IMR-90 (cell line): ENCODE results near the gene USH1G. TPM values are rescaled to one million over a fixed set of nuclear protein-coding genes. Genes with fewer than 3 reads are reported as not detected.

Experiments
- ATAC-seq: fragments of 200-7000 bp; cut with Tn5 transposase; 2 replicates; pipeline ENCODE4 v1.9.1; 2020; ENCODE audit warnings: low read depth, mild to moderate bottlenecking, moderate library complexity
- BruUV-seq: library from RNA; stranded (reverse); fragments of 400-500 nt; replicated peaks from 2 replicates; lab custom pipeline; 2021; lab: Mats Ljungman, UMichigan
- CTCF ChIA-PET: fragments of 300-600 bp; formaldehyde crosslinking; extraction: SDS; loops from one replicate; lab custom pipeline; 2021; ENCODE audit warnings: antibody characterized with exemption; lab: Yijun Ruan, JAX
- POLR2A ChIA-PET: fragments of 300-600 bp; sonication (Branson Sonifier 250); formaldehyde crosslinking; loops from one replicate; lab custom pipeline; 2022; ENCODE audit warnings: antibody characterized with exemption; ENCODE audit not compliant: unreplicated experiment; lab: Charles Lee
- DNase-seq: peaks from one replicate; pipeline ENCODE4 v3.0.0; 2013
- H2AFZ ChIP-seq: replicated peaks from 2 replicates; pipeline ENCODE3; 2013; ENCODE audit warnings: low read length, mild to moderate bottlenecking; ENCODE audit not compliant: poor library complexity
- H2AK5ac ChIP-seq: 2 replicates; pipeline ENCODE4 v1.6.1; 2013; ENCODE audit warnings: low read depth, low read length, inconsistent platforms
- H2AK9ac ChIP-seq: replicated peaks from 2 replicates; pipeline ENCODE3; 2013; ENCODE audit warnings: mild to moderate bottlenecking, low read depth, low read length, moderate library complexity; ENCODE audit not compliant: poor library complexity
- H2BK120ac ChIP-seq: 2 replicates; pipeline ENCODE4 v1.6.1; 2013; ENCODE audit warnings: low read depth, low read length, inconsistent platforms
- H2BK15ac ChIP-seq: 3 replicates; pipeline ENCODE4 v1.6.1; 2013; ENCODE audit warnings: low read depth, low read length, inconsistent platforms
- H2BK20ac ChIP-seq: 2 replicates; pipeline ENCODE4 v1.6.1; 2013; ENCODE audit warnings: low read depth, mild to moderate bottlenecking, inconsistent platforms, low read length, moderate library complexity
- H2BK5ac ChIP-seq: 2 replicates; pipeline ENCODE4 v1.6.1; 2013; ENCODE audit warnings: mild to moderate bottlenecking, low read depth, low read length, inconsistent platforms; ENCODE audit not compliant: poor library complexity, severe bottlenecking
- H3K14ac ChIP-seq: replicated peaks from 2 replicates; pipeline ENCODE4 v1.6.1; 2013; ENCODE audit warnings: low read depth, low read length, inconsistent platforms
- H3K18ac ChIP-seq: 2 replicates; pipeline ENCODE4 v1.6.1; 2013; ENCODE audit warnings: low read depth, low read length, control low read depth
- H3K23ac ChIP-seq: 2 replicates; pipeline ENCODE4 v1.6.1; 2013; ENCODE audit warnings: low read depth, low read length, inconsistent platforms
- H3K27ac ChIP-seq: 2 replicates; pipeline ENCODE4 v1.5.1; 2013; ENCODE audit warnings: mild to moderate bottlenecking, control low read depth, low read length; ENCODE audit not compliant: insufficient read depth
- H3K27me3 ChIP-seq: 2 replicates; pipeline ENCODE4 v1.6.1; 2013; ENCODE audit warnings: low read length; ENCODE audit not compliant: control insufficient read depth, insufficient read depth
- H3K36me3 ChIP-seq: 2 replicates; pipeline ENCODE4 v1.6.1; 2013; ENCODE audit warnings: low read length, mixed read lengths; ENCODE audit not compliant: control insufficient read depth, insufficient read depth
- H3K4ac ChIP-seq: 2 replicates; pipeline ENCODE4 v1.6.1; 2013; ENCODE audit warnings: low read depth, low read length, inconsistent platforms
- H3K4me1 ChIP-seq: 2 replicates; pipeline ENCODE4 v1.6.1; 2013; ENCODE audit warnings: low read length, mixed read lengths; ENCODE audit not compliant: control insufficient read depth, insufficient read depth
- H3K4me2 ChIP-seq: 2 replicates; pipeline ENCODE4 v1.6.1; 2013; ENCODE audit warnings: low read depth, mild to moderate bottlenecking, control low read depth, low read length, moderate library complexity
- H3K4me3 ChIP-seq: 2 replicates; pipeline ENCODE4 v1.5.1; 2013; ENCODE audit warnings: low read depth, mild to moderate bottlenecking, control low read depth, low read length, moderate library complexity; ENCODE audit not compliant: insufficient read depth
- H3K56ac ChIP-seq: 2 replicates; pipeline ENCODE4 v1.6.1; 2013; ENCODE audit warnings: low read length, inconsistent platforms; ENCODE audit not compliant: insufficient read depth; ENCODE audit errors: extremely low read depth
- H3K79me1 ChIP-seq, 2 experiments: 2 replicates each; pipeline ENCODE4 v1.6.1; 2013; ENCODE audit warnings: low read length in 2 of 2, inconsistent platforms in 1 of 2, low read depth in 1 of 2
- H3K9ac ChIP-seq: 2 replicates; pipeline ENCODE4 v1.6.1; 2013; ENCODE audit warnings: low read depth, low read length, control low read depth
- H3K9me1 ChIP-seq: 2 replicates; pipeline ENCODE4 v1.6.1; 2013; ENCODE audit warnings: low read length, inconsistent platforms; ENCODE audit not compliant: insufficient read depth
- H3K9me3 ChIP-seq: 2 replicates; pipeline ENCODE4 v1.6.1; 2013; ENCODE audit warnings: low read length; ENCODE audit not compliant: control insufficient read depth, insufficient read depth
- H4K20me1 ChIP-seq: 2 replicates; pipeline ENCODE4 v1.6.1; 2013; ENCODE audit warnings: low read length, inconsistent platforms; ENCODE audit not compliant: insufficient read depth
- H4K5ac ChIP-seq: 2 replicates; pipeline ENCODE4 v1.6.1; 2013; ENCODE audit warnings: mild to moderate bottlenecking, low read depth, low read length, control low read depth
- H4K8ac ChIP-seq, 2 experiments: 2 replicates each; pipeline ENCODE4 v1.6.1; 2013; ENCODE audit warnings: low read depth in 2 of 2, low read length in 2 of 2, control low read depth in 1 of 2, inconsistent platforms in 1 of 2
- H4K91ac ChIP-seq: 2 replicates; pipeline ENCODE4 v1.6.1; 2013; ENCODE audit warnings: low read depth, low read length, inconsistent platforms; ENCODE audit not compliant: insufficient read depth
- FOS ChIP-seq: fragments of 150-350 bp; IDR thresholded peaks from 2 replicates; pipeline ENCODE4 v1.6.1; 2016; ENCODE audit warnings: low read depth, low read length
- MXI1 ChIP-seq: IDR thresholded peaks from 2 replicates; pipeline ENCODE4 v1.6.1; 2012; ENCODE audit warnings: low read depth, mild to moderate bottlenecking, low read length, moderate library complexity, borderline replicate concordance
- WGBS, 2 experiments: methylation state at CpG; one replicate each; pipeline versions ENCODE4 v1.1.5 to v1.1.7; 2013; ENCODE audit warnings: missing lambda C conversion rate in 2 of 2; ENCODE audit not compliant: insufficient read length in 1 of 2; ENCODE audit errors: extremely low coverage in 2 of 2; 5-methylcytosine and 5-hydroxymethylcytosine counted together
- dilution Hi-C: fragments of 300-500 bp; cut with HindIII; formaldehyde crosslinking; loops from one replicate; pipeline ENCODE4 v1.14.3; 2018; ENCODE audit warnings: low sequenced_read_pairs; ENCODE audit not compliant: unreplicated experiment
- in situ Hi-C: fragments of 300-500 bp; cut with MboI; formaldehyde crosslinking; loops from 3 replicates; pipeline ENCODE4 v1.14.3; 2019; ENCODE audit warnings: low sequenced_read_pairs, inconsistent platforms, mixed read lengths
- intact Hi-C: fragments of 100-400 bp; cut with micrococcal nuclease; formaldehyde crosslinking; loops from 2 replicates; pipeline ENCODE4 v1.10.0; 2022
- polyA plus RNA-seq, 3 experiments: library from polyadenylated mRNA; depleted of rRNA; stranded (reverse); fragments of >200 nt; gene quantifications; 2 replicates each; pipeline ENCODE4 v1.2.3, GENCODE V29; 2012; ENCODE audit warnings: low replicate concordance in 1 of 3
- total RNA-seq: library from RNA; depleted of rRNA; stranded (reverse); fragments of >200 nt; gene quantifications from 2 replicates; pipeline ENCODE4 v1.2.3, GENCODE V29; 2012

USH1G gene
- total and polyA plus RNA-seq, 2 of the 4 experiments (the other 2 are of a cell fraction): not detected

DNA sequence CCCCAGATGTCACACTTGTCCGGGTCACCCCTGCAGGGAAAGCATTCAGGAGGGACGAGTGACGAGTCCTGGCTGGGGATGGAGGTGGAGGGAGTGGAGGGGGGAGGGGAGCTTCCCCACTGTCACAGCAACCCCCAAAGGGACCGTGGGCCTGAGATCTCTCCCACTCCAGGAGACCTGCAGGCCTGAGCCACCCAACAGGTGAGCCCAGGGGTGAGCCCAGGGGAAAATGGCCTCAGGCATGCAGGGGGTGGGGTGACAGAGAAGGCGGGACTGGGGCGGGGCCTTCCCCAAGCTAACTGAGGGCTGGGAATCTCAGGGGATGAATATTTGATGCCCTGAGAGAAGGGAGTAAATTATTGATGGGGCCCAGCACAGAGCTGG is 2.4 kb downstream of the USH1G start:
- Histone ChIP-seq H4K5ac (no peak overlapping the region), H3K9me1 (no peaks in the 10 kb centered on the region), H4K91ac (no peak overlapping the region), H3K4me3 (no peak overlapping the region), H3K23ac (no peak overlapping the region), H3K4me2 (no peak overlapping the region), H3K9me3 (no peaks in the 10 kb centered on the region), H3K79me1 (no peaks in the 10 kb centered on the region), H3K9ac (no peak overlapping the region), H3K14ac (no peak overlapping the region), H2AK9ac (no peak overlapping the region), H3K18ac (no peak overlapping the region), H3K27me3 (peaks cover 74% of the 10 kb centered on the region), H4K20me1 (no peaks in the 10 kb centered on the region), H2BK120ac (no peak overlapping the region), H2BK15ac (no peak overlapping the region), H2AK5ac (no peak overlapping the region), H4K8ac (no peak overlapping the region), H2BK5ac (no peak overlapping the region), H3K4me1 (no peaks in the 10 kb centered on the region), H3K27ac (no peak overlapping the region), H2BK20ac (no peak overlapping the region), H3K36me3 (no peaks in the 10 kb centered on the region), H3K56ac (no peak overlapping the region), H3K4ac (no peak overlapping the region), H2AFZ (no peak overlapping the region)
- ChIA-PET CTCF (no interaction called here), POLR2A (no interaction called here)
- dilution Hi-C loops (no loop called here), intact Hi-C loops (no loop called here), in situ Hi-C loops (no loop called here)
- TF ChIP-seq FOS: no peak
- TF ChIP-seq MXI1: no peak
- ATAC-seq (no peak), DNase-seq (no peak)
- no TSS peak for BruUV-seq
- WGBS, 2 experiments: no CpG with 5 or more reads among the region's 6 CpGs
